ENCODE results near the gene CDK5R1. TPM values are rescaled to one million over a fixed set of nuclear protein-coding genes. Genes with fewer than 3 reads are reported as not detected.

The CDK5R1 gene
- total RNA-seq, 1 donor = 1.4 TPM

GRCh38 chr17:32514606-32515005 lies 27.8 kb downstream of the CDK5R1 start:
- TF ChIP-seq CTCF (IDR thresholded peaks at IDR 0.05; ENCODE audit: insufficient read depth, low read length) = no peak
- no peak for DNase-seq (ENCODE audit: low read depth)

DNA sequence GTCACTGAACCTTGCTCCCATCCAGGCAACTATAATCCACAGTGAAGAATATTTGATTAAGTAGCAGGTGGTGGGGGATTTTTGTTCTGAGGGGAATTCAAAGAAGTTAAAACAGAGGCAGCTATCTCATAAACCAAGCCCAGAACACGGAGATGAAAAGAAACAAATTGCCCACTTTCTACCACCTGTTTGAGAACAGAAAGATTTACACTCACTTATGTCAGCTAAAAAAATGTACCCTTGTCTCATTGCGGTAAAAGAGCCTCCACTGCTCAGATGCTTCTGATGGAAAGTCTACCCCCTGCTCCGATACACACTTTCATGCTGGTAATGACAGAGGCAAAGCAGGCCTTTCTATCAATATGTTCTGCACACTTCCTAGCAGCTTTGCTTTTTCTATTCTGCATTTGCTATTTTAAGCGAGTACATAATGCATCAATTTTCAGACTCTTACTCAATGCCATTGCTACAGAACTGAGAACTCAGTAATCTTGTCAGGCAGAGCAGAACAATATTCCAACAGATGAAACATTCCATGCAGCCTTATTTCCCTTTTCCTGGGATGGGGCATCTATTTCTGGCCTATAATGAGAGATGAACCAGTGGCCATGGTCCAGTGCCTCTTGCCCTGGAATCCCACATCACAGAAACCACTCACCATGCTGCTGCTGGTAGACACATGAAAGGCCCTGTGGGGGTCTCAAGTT lies 29.0 kb downstream of the CDK5R1 start:
- TF ChIP-seq CTCF (IDR thresholded peaks at IDR 0.05; ENCODE audit: insufficient read depth, low read length) = no peak
- H3K4me3 ChIP-seq (ENCODE audit: low read depth, low read length) = no peak overlapping the region
- DNase-seq (ENCODE audit: low read depth) = no peak

More at GRCh38 chr17:32514606-32515005, 27.8 kb downstream of the CDK5R1 start:
- no peak overlapping the region for H3K4me3 ChIP-seq (ENCODE audit: low read depth, low read length)

DNA sequence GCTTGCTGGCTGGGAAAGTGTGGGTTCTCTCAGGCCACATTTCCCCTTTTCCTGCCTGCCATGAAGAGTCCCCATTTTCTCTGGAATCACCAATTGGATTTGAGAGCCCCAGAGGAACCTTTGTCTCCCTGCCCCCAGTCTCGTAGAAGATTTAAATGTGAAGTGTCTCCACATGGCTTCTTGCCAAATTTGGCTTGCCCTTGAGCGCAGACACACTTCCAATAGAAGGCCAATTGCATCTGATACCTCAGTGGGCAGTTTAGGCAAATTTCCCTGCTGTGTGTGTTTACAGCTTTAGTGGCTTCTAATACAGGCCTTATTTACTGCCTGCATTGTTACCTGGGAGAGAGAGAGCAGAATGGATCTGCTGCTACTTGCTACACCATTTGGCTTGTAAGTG lies 29.7 kb downstream of the CDK5R1 start:
- no peak for DNase-seq (ENCODE audit: low read depth)
- TF ChIP-seq CTCF (IDR thresholded peaks at IDR 0.05; ENCODE audit: insufficient read depth, low read length) = no peak
- no peak overlapping the region for H3K4me3 ChIP-seq (ENCODE audit: low read depth, low read length)

DNA sequence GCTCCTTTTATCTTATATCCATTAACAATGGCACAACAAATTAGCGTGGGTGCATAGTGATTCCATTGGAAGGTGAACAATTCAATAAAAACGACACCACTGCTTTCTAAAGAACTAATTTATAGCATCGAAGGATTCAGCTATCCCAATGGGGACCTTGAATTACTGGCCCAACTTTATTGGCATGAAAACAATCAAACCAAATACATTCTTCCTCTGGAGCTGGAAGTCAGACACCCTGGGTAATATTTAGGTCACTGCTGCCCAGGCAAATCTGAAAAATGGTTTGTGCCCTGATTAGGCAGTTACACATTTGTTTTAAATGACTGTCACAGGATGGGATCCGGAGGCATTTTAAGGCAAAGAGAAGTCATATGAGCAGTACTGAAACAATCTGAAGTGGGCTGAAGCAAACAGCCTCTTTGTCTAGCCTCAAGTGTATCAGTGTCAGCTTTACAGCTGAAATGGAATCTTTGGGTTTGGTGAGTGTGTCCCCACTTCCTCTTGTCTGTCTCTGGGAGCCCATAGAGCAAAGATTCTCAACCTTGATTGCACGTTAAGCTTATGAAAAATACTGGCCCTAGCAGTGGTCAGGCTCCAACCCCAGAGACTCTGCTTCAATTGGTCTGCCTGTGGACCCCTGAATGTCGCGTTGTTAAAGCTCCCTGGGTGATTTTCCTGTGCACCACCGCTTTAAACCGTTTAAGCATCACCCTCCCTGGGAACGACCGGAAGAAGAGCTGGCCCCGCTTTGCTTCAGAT lies 30.3 kb downstream of the CDK5R1 start:
- H3K4me3 ChIP-seq (ENCODE audit: low read depth, low read length) = no peak overlapping the region
- TF ChIP-seq CTCF (IDR thresholded peaks at IDR 0.05; ENCODE audit: insufficient read depth, low read length) = no peak
- DNase-seq (ENCODE audit: low read depth) = no peak

DNA sequence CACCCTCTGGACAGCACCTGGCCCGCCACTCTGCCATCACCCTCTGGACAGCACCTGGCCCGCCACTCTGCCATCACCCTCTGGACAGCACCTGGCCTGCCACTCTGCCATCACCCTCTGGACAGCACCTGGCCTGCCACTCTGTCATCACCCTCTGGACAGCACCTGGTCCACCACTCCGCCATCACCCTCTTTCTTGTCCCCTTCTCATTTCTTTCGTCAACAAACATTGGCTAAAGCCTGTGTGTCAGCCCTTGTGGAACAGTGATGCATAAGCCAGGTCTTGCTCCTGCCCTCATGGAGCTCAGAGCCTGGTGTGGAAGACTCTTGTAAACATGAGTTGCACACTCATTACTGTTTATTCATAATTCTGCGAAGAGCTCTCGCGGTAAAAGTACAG lies 31.2 kb downstream of the CDK5R1 start:
- TF ChIP-seq CTCF (IDR thresholded peaks at IDR 0.05; ENCODE audit: insufficient read depth, low read length) = no peak
- no peak for DNase-seq (ENCODE audit: low read depth)
- no peak overlapping the region for H3K4me3 ChIP-seq (ENCODE audit: low read depth, low read length)

DNA sequence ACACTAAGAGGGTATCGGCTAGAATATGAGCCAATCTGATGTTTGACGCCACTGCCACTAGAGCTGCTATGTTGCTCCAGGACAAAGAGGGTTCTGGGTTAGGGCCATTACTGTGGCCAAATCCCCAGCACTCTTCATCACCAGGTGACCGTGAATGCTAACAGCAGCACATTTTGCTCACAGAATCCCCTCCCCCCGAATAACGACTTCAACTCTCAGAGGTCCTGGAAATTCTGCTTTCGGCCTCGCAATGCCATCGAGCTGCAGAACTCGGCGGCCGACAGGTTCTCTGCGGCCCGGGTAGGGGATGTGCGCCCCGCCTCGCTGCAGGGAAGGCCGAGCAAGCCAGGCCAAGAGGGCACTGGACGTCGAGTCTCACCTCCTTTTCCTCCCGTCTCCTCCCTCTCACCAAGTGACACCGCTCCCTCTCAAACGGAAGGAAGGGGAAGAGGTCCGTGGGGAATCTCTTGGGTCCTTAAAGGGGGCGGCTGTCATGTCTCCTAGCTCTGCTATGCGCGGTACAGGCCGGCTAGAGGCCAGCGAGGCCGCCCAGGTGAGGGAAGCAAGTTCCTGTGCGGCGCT lies 31.9 kb downstream of the CDK5R1 start:
- no peak for TF ChIP-seq CTCF (IDR thresholded peaks at IDR 0.05; ENCODE audit: insufficient read depth, low read length)
- H3K4me3 ChIP-seq (ENCODE audit: low read depth, low read length) = peak overlapping the region; percentile 49
- no peak for DNase-seq (ENCODE audit: low read depth)

Data from fibroblast of the aortic adventitia (primary cell).